Hair follicle dermal papilla cell (primary cell): ENCODE results near the gene MAGED4B. TPM values are rescaled to one million over a fixed set of nuclear protein-coding genes. Genes with fewer than 3 reads are reported as not detected.

ENCODE experiments used
- small RNA-seq: library from RNA; depleted of rRNA; stranded (forward); fragments of <200 nt; gene quantifications from one replicate; pipeline ENCODE3, GENCODE V24; 2012
- total RNA-seq: library from RNA; depleted of rRNA; stranded (reverse); fragments of >200 nt; gene quantifications from 2 replicates; pipeline ENCODE4 v1.2.3, GENCODE V29; 2012

MAGED4B gene
- total RNA-seq: 72.4 and 78.0 TPM in 2 replicates

GRCh38 chrX:52068666-52069640 lies at the start of gene MAGED4B:
TSS of gene MAGED4B (minus strand) at chrX:52069183. CDS start at chrX:52068172, 1,011 bp downstream.

Small RNA genes lying within 50 kb of the gene (small RNA-seq; reads per million reads assigned to genes)
- not detected for gene SNORA11E

Other genes with a start within 250 kb of the MAGED4B start
- 351 and 403 TPM in 2 replicates for gene MAGED1, start 175.6 kb downstream of the MAGED4B start, total RNA-seq
- 38.1 and 57.8 TPM in 2 replicates for gene MAGED4, start 115.7 kb upstream of the MAGED4B start, total RNA-seq